ENCODE measurements around the gene EHMT1.

The EHMT1 gene

GRCh38 chr9:137748311-137748710, 129.5 kb downstream of the EHMT1 start:
- Histone ChIP-seq H3K27ac (no peak overlapping the region), H3K9ac (ENCODE audit: insufficient read length) (no peak overlapping the region), H3K36me3 (ENCODE audit: insufficient read depth, low read length) (peaks cover 40% of the 10 kb centered on the region), H3K9me3 (ENCODE audit: low read depth, low read length) (no peaks in the 10 kb centered on the region), H3K4me3 (no peak overlapping the region)
- TF ChIP-seq POLR2AphosphoS5 (IDR thresholded peaks at IDR 0.05; ENCODE audit: borderline replicate concordance, low read depth, low read length) (no peak), FOXP2 (optimal IDR thresholded peaks at IDR 0.05; ENCODE audit: control extremely low read depth, extremely low read length, insufficient read depth) (no peak), EZH2 (IDR thresholded peaks at IDR 0.05) (no peak)
- no peak for DNase-seq (ENCODE audit: low read depth, low spot score)

GRCh38 chr9:137748741-137749140, 129.9 kb downstream of the EHMT1 start:
- Histone ChIP-seq H3K4me3 (no peak overlapping the region), H3K36me3 (ENCODE audit: insufficient read depth, low read length) (peaks cover 42% of the 10 kb centered on the region), H3K27ac (no peak overlapping the region), H3K9ac (ENCODE audit: insufficient read length) (no peak overlapping the region), H3K9me3 (ENCODE audit: low read depth, low read length) (no peaks in the 10 kb centered on the region)
- DNase-seq (ENCODE audit: low read depth, low spot score) = no peak
- TF ChIP-seq POLR2AphosphoS5 (IDR thresholded peaks at IDR 0.05; ENCODE audit: borderline replicate concordance, low read depth, low read length) (no peak), EZH2 (IDR thresholded peaks at IDR 0.05) (no peak), FOXP2 (optimal IDR thresholded peaks at IDR 0.05; ENCODE audit: control extremely low read depth, extremely low read length, insufficient read depth) (no peak)

GRCh38 chr9:137749511-137749910, 130.7 kb downstream of the EHMT1 start:
- no peak overlapping the region for H3K9ac ChIP-seq (ENCODE audit: insufficient read length)
- TF ChIP-seq EZH2 (IDR thresholded peaks at IDR 0.05) (no peak), FOXP2 (optimal IDR thresholded peaks at IDR 0.05; ENCODE audit: control extremely low read depth, extremely low read length, insufficient read depth) (no peak), POLR2AphosphoS5 (IDR thresholded peaks at IDR 0.05; ENCODE audit: borderline replicate concordance, low read depth, low read length) (no peak)
- H3K27ac ChIP-seq = no peak overlapping the region
- H3K36me3 ChIP-seq (ENCODE audit: insufficient read depth, low read length) = peaks cover 44% of the 10 kb centered on the region
- no peaks in the 10 kb centered on the region for H3K9me3 ChIP-seq (ENCODE audit: low read depth, low read length)
- no peak for DNase-seq (ENCODE audit: low read depth, low spot score)
- no peak overlapping the region for H3K4me3 ChIP-seq

DNA sequence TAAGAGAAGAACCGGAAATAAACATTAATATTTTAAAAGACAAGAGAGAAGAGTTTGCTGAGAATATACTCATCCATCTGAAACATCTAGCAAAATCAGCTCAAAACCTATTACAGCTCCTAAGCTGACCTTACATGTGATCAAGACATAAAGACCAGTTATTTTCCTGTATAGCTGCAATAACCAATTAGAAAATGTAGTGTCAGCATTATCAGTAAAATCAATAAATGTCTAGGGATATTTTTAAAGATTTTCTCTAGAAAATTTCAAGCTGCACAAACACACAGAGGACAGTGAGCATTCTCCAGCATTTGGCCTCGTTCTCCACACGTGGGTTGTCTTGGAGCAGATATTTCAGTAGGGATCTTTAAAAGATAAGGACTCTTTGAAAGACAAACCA, 131.2 kb downstream of the EHMT1 start:
- TF ChIP-seq EZH2 (IDR thresholded peaks at IDR 0.05) (no peak), FOXP2 (optimal IDR thresholded peaks at IDR 0.05; ENCODE audit: control extremely low read depth, extremely low read length, insufficient read depth) (no peak), POLR2AphosphoS5 (IDR thresholded peaks at IDR 0.05; ENCODE audit: borderline replicate concordance, low read depth, low read length) (no peak)
- Histone ChIP-seq H3K9me3 (ENCODE audit: low read depth, low read length) (no peaks in the 10 kb centered on the region), H3K9ac (ENCODE audit: insufficient read length) (no peak overlapping the region), H3K4me3 (no peak overlapping the region), H3K36me3 (ENCODE audit: insufficient read depth, low read length) (peaks cover 46% of the 10 kb centered on the region), H3K27ac (no peak overlapping the region)
- DNase-seq (ENCODE audit: low read depth, low spot score) = no peak

- Histone ChIP-seq H3K27ac (no peak overlapping the region), H3K9me3 (ENCODE audit: low read depth, low read length) (no peaks in the 10 kb centered on the region), H3K36me3 (ENCODE audit: insufficient read depth, low read length) (peaks cover 49% of the 10 kb centered on the region), H3K4me3 (no peak overlapping the region), H3K9ac (ENCODE audit: insufficient read length) (no peak overlapping the region)
- DNase-seq (ENCODE audit: low read depth, low spot score) = no peak
- TF ChIP-seq POLR2AphosphoS5 (IDR thresholded peaks at IDR 0.05; ENCODE audit: borderline replicate concordance, low read depth, low read length) = no peak
These were observed 131.8 kb downstream of the EHMT1 start for GRCh38 chr9:137750566-137750965.

GRCh38 chr9:137751616-137752015, 132.8 kb downstream of the EHMT1 start:
- no peak for DNase-seq (ENCODE audit: low read depth, low spot score)
- Histone ChIP-seq H3K27ac (no peak overlapping the region), H3K9ac (ENCODE audit: insufficient read length) (no peak overlapping the region), H3K4me3 (no peak overlapping the region), H3K36me3 (ENCODE audit: insufficient read depth, low read length) (peaks cover 47% of the 10 kb centered on the region), H3K9me3 (ENCODE audit: low read depth, low read length) (no peaks in the 10 kb centered on the region)
- no peak for TF ChIP-seq POLR2AphosphoS5 (IDR thresholded peaks at IDR 0.05; ENCODE audit: borderline replicate concordance, low read depth, low read length)
- no peak for TF ChIP-seq FOXP2 (optimal IDR thresholded peaks at IDR 0.05; ENCODE audit: control extremely low read depth, extremely low read length, insufficient read depth)
- no peak for TF ChIP-seq EZH2 (IDR thresholded peaks at IDR 0.05)

GRCh38 chr9:137752426-137752825, 133.6 kb downstream of the EHMT1 start:
- TF ChIP-seq POLR2AphosphoS5 (IDR thresholded peaks at IDR 0.05; ENCODE audit: borderline replicate concordance, low read depth, low read length) (no peak), FOXP2 (optimal IDR thresholded peaks at IDR 0.05; ENCODE audit: control extremely low read depth, extremely low read length, insufficient read depth) (no peak), EZH2 (IDR thresholded peaks at IDR 0.05) (no peak)
- H3K27ac ChIP-seq = no peak overlapping the region
- H3K9me3 ChIP-seq (ENCODE audit: low read depth, low read length) = no peaks in the 10 kb centered on the region
- DNase-seq (ENCODE audit: low read depth, low spot score) = no peak
- H3K9ac ChIP-seq (ENCODE audit: insufficient read length) = no peak overlapping the region
- no peak overlapping the region for H3K4me3 ChIP-seq
- H3K36me3 ChIP-seq (ENCODE audit: insufficient read depth, low read length) = peaks cover 46% of the 10 kb centered on the region

- Histone ChIP-seq H3K4me3 (no peak overlapping the region), H3K9ac (ENCODE audit: insufficient read length) (no peak overlapping the region), H3K36me3 (ENCODE audit: insufficient read depth, low read length) (peaks cover 55% of the 10 kb centered on the region), H3K27ac (no peak overlapping the region), H3K9me3 (ENCODE audit: low read depth, low read length) (no peaks in the 10 kb centered on the region)
- DNase-seq (ENCODE audit: low read depth, low spot score) = no peak
- TF ChIP-seq FOXP2 (optimal IDR thresholded peaks at IDR 0.05; ENCODE audit: control extremely low read depth, extremely low read length, insufficient read depth) (no peak), POLR2AphosphoS5 (IDR thresholded peaks at IDR 0.05; ENCODE audit: borderline replicate concordance, low read depth, low read length) (no peak), EZH2 (IDR thresholded peaks at IDR 0.05) (no peak)
These were observed 134.5 kb downstream of the EHMT1 start for GRCh38 chr9:137753192-137753765.

DNA sequence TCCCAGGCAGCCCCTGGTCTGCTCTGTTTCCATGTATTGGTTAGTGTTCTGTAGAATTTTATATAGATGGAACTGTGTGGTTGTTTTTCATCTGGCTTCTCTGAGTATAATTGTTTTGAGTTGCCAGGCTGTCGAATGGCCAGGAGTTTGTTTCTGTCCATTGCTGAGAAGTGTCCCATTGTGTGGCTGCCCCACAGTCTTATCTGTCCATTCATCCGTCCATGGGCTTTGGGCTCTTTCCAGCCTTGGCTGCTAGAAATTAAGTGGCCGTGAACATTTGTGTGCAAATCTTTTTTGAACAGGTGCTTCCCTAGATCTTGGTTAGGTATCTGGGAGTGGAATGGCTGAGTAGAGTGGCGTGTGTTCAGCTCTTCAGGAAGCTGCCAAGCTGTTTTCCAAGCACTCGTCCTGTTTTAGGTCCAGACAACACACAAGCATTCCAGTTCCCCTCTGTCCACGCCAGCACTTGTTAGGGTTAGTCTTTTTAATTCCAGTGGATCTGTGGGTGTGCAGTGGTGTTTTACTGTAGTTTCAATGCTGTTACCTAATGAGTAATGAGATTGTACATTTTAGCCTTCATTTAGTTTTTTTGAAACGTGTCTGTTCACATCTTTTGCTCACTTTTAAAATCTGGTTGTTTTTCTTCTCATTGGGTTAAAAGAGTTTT, 136.6 kb downstream of the EHMT1 start:
- Histone ChIP-seq H3K36me3 (ENCODE audit: insufficient read depth, low read length) (peaks cover 65% of the 10 kb centered on the region), H3K9me3 (ENCODE audit: low read depth, low read length) (no peaks in the 10 kb centered on the region), H3K4me3 (no peak overlapping the region), H3K9ac (ENCODE audit: insufficient read length) (no peak overlapping the region), H3K27ac (no peak overlapping the region)
- TF ChIP-seq POLR2AphosphoS5 (IDR thresholded peaks at IDR 0.05; ENCODE audit: borderline replicate concordance, low read depth, low read length) (no peak), FOXP2 (optimal IDR thresholded peaks at IDR 0.05; ENCODE audit: control extremely low read depth, extremely low read length, insufficient read depth) (no peak), EZH2 (IDR thresholded peaks at IDR 0.05) (no peak)
- no peak for DNase-seq (ENCODE audit: low read depth, low spot score)
